IPS-NIHi7 (cell line): ENCODE measurements around the gene STYXL2.

Experiments used
- DNase-seq: peaks from one replicate; pipeline ENCODE4 v3.0.0; 2012; ENCODE audit warnings: mixed read lengths; ENCODE audit errors: extremely low spot score

STYXL2 gene

DNA sequence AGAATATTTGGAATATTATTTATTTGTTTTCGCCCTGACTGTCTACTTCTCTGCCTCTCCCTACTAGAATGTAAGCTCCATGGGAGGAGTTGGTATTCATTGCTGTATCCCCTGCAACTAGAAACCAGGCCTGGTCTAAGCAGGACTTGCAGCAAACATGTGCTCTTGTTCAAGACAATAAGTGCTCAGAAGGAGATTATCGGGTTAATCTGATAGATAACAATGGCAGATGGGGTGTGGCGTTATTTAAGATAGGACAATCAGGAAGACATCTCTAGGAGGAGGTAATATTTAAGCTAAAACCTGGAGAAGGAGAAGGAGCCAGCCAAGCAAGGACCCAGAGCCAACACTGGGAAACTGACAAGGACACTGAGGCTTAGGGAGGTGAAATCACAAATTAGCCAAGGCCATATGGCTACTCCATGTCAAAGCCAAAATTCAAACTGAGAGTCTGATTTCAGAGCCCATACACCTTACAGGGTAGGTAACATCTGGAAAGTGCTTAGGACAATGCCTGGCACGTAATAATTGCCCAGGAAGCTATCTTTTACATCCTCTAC lies 41.5 kb downstream of the STYXL2 start:
- no peak for DNase-seq

DNA sequence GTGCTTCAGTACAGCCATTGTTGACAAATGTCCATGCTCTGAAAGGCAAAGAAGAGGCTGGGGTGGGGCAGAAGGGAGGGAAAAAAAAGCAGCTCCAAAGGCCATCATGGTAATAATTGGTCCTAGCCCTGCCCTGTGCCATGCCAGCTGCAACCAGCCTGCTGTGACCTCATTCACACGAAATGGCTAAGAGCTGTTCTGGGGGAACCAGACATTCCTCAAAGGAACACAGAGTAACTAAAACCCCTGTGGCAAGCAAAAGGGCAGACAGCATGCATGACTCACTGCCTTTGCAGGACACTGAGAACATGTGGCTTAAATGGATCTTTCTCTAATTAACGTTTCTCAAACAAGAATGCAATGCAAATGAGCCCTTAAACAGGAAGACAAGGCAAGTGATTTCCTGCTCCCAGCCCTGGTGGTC lies 42.3 kb downstream of the STYXL2 start:
- peak; percentile 57 for DNase-seq

DNA sequence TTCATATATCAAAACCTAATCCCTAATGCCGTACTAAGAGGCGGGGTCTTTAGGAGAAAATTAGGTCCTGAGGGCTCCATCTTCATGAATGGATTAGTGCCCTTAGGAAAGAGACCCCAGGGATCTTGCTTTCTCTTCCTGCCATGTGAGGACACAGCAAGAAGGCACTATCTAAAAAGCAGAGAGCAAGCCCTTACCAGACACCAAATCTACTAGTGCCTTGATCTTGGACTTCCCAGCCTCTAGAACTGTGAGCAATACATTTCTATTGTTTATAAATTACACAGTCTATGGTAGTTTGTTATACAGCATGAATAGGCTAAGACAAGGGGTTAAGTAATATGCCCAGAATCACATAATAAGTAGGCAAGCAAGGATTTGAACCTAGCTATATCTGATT lies 42.9 kb downstream of the STYXL2 start:
- no peak for DNase-seq

DNA sequence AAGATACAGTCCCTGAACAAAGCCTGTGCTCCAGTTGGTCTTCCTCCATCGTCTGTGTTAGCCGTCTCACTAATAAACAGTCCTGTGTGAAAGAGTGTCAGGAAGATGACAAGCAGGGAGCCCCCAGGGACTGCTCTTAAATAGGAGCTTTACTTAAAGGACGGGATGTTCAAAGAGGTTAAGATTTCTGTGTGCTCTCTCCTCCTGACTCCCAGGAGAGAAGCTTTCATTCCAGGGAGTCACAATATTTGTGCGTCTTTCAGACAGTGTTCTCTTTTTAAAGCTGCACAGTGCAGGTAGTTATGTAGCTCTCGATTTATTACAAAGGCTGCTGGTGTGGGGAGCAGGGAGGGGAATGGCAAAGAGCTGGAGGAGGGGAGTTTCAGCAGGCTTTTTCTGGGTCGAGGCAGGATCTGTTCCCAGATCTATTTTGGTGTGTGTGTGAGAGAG lies 43.5 kb downstream of the STYXL2 start:
- DNase-seq = no peak

DNA sequence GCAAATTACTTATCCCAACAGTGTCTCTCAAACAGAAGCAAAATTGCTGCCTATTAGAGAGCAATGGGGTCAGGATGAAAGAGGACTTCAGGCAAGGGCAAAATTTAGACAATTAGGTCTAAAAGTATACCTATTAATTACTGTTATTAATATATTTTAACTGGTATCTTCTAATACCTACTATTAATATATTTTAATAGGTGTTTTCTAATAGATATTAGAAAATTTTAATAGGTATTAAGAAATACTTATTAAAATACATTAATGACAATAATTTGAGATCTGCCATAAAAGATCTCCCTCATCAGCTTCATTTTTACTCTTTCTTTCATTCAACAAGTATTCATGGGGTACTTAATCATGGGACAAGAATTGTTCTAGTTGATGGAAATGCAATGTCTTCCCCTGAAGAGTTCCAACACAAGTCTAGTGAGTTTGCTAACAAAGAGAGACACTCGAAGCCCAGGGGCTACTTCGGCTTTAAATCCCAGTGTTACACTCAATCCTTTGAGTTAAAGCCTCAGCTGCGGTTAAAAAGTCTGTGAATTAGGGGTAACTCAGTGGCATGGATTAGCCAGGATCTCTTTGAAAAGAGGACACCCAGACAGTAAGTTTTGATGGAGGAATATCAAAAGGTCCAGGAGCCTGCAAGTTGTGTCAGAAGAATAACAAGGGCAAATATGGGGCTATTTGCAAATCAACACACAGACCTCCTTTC lies 44.1 kb downstream of the STYXL2 start:
- DNase-seq = no peak

DNA sequence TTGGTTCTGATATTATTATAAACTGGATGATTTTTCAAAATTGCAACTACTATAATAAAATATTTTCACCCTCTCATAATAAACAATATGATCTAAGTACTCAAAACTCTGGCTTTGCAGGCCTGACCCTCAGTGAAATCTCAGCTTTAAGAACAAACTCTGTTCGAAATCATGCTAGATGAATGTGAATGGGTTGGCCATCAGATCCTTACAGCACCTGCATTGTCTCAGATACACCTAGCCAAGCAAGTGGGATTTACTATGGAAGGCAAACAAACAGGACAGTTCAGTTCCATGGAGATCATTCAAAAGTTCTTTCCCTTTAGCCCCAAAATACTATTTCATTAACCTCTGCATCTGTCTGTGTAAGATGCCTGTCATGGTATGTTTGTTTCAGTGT lies 44.8 kb downstream of the STYXL2 start:
- no peak for DNase-seq

DNA sequence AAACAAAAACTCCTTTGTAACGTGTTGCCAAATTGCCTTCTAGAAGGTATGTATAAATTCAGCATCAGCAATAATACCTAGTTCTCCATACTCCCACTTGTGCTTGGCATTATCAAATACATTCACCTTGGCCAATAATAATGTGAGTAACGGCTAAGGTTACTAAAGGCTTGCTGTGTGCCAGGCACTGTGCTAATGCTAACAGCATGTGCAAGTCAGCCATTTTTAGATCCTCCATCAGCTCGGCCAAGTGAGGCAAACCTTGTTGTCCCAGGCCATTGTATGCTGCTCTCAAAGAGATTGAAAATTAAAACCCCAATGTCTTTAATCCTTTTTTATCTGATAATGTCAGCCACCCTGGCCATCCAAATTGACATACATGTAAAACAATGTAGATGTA lies 48.1 kb downstream of the STYXL2 start:
- DNase-seq = no peak
